Breast epithelium (tissue), 4 donors: ENCODE results near the gene OR4D6. TPM values are rescaled to one million over a fixed set of nuclear protein-coding genes. Genes with fewer than 3 reads are reported as not detected.
"Not testable (repeated sequence)": the region's sequence is repeated elsewhere in the genome, so short reads cannot be mapped to it uniquely, and the experiment has no call there.

Source experiments
- DNase-seq, 2 donors: peaks; one replicate each; pipeline ENCODE4 v3.0.0-alpha.2; 2019; ENCODE audit warnings: low spot score in 2 of 2
- H3K27ac ChIP-seq, 2 donors: fragments of 200-600 bp; sonication (generic) in 1 of 2; one replicate each; pipeline ENCODE4 v1.5.1; 2016 to 2019; ENCODE audit warnings: mild to moderate bottlenecking in 1 of 2
- H3K27me3 ChIP-seq, 2 donors: fragments of 200-600 bp; sonication (generic) in 1 of 2; one replicate each; pipeline versions ENCODE4 v1.5.1 to v1.6.0; 2017 to 2019; ENCODE audit warnings: control low read depth in 1 of 2, mild to moderate bottlenecking in 1 of 2
- H3K36me3 ChIP-seq: fragments of 200-600 bp; one replicate; pipeline ENCODE4 v1.5.1; 2019
- H3K4me1 ChIP-seq, 2 donors: fragments of 200-600 bp; sonication (generic); one replicate each; pipeline ENCODE4 v1.5.1; 2016 to 2019; ENCODE audit warnings: control low read depth in 1 of 2
- H3K4me3 ChIP-seq, 3 donors: fragments of 200-600 bp; sonication (generic); 1 replicate in 2 of 3; 2 replicates in 1 of 3; pipeline ENCODE4 v1.5.1; 2016 to 2019; ENCODE audit warnings: mild to moderate bottlenecking in 3 of 3, moderate library complexity in 2 of 3
- H3K9me3 ChIP-seq, 2 donors: fragments of 200-600 bp; sonication (generic) in 1 of 2; one replicate each; pipeline ENCODE4 v1.5.1; 2016 to 2019; ENCODE audit warnings: control low read depth in 1 of 2
- POLR2A ChIP-seq: fragments of 450-650 bp; IDR thresholded peaks from one replicate; pipeline ENCODE4 v1.6.1; 2016; ENCODE audit warnings: antibody characterized with exemption, mild to moderate bottlenecking, moderate library complexity
- POLR2AphosphoS5 ChIP-seq, 3 donors: sonication (generic); formaldehyde crosslinking; IDR thresholded peaks; one replicate each; pipeline ENCODE4 v1.6.1; 2017; ENCODE audit warnings: antibody characterized with exemption in 3 of 3
- intact Hi-C: fragments of 100-400 bp; cut with DNase I; formaldehyde crosslinking; loops from one replicate; pipeline ENCODE4 v1.15.1; 2023; ENCODE audit warnings: low total_unique reads
- total RNA-seq, 3 donors: library from RNA; depleted of rRNA; stranded (reverse); fragments of >200 nt; gene quantifications; one replicate each; pipeline ENCODE4 v1.1.0, GENCODE V29; 2016
- TF ChIP-seq, protein P1 (sequence below), 3 donors: fragments of 450-650 bp; IDR thresholded peaks; one replicate each; pipeline ENCODE4 v1.5.1; 2016 to 2017; ENCODE audit warnings: antibody characterized with exemption in 3 of 3, mild to moderate bottlenecking in 3 of 3, moderate library complexity in 3 of 3

The OR4D6 gene
- total RNA-seq, 3 donors from 2014 or later: not detected

GRCh38 chr11:59429924-59430516 is 26.7 kb upstream of the OR4D6 start:
- Histone ChIP-seq H3K4me1 (no peaks in the 10 kb centered on the region), H3K27ac (no peak overlapping the region), H3K4me3 (no peak overlapping the region), H3K27me3 (no peaks in the 10 kb centered on the region), H3K36me3 (no peaks in the 10 kb centered on the region), H3K9me3 (no peaks in the 10 kb centered on the region)
- DNase-seq: no peak
- intact Hi-C loops: no loop called here
- no peak for TF ChIP-seq POLR2A
- TF ChIP-seq, protein P1, sequence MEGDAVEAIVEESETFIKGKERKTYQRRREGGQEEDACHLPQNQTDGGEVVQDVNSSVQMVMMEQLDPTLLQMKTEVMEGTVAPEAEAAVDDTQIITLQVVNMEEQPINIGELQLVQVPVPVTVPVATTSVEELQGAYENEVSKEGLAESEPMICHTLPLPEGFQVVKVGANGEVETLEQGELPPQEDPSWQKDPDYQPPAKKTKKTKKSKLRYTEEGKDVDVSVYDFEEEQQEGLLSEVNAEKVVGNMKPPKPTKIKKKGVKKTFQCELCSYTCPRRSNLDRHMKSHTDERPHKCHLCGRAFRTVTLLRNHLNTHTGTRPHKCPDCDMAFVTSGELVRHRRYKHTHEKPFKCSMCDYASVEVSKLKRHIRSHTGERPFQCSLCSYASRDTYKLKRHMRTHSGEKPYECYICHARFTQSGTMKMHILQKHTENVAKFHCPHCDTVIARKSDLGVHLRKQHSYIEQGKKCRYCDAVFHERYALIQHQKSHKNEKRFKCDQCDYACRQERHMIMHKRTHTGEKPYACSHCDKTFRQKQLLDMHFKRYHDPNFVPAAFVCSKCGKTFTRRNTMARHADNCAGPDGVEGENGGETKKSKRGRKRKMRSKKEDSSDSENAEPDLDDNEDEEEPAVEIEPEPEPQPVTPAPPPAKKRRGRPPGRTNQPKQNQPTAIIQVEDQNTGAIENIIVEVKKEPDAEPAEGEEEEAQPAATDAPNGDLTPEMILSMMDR (IDR thresholded peaks at IDR 0.05): peak; percentile 51 to 61 (median 59)

DNA sequence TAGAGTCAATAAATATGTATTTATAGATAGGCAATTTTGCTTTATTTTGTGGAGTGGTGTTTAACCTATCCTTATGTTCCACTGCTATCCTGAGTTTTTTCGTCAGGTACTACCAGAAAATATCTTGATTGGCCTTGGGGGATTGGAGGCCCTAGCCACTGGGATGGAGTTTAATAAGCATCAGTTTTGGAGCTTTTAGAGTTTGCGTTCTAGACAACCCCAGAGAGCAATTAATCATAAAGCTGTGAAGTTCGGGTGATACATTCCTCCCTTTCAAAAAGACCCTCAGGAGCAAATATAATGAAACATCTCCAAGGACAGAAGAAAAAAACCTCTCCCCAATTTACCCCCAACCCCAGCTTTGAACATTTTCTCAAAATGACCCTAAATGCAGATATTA is 20.6 kb upstream of the OR4D6 start, which contains the start of gene OR5A1:
Gene OR5A1, plus strand, starts transcription at position 301 of the 400 bp plus-strand sequence. CDS start 6,700 bp downstream, outside the sequence.
- H3K4me3 ChIP-seq: no peak within 1 kb of the TSS
- H3K27me3 ChIP-seq: no peaks in the 10 kb centered on the region
- DNase-seq: no peak
- intact Hi-C loops: no loop called here
- no peaks in the 10 kb centered on the region for H3K4me1 ChIP-seq
- TF ChIP-seq POLR2A: no peak
- TF ChIP-seq POLR2AphosphoS5 (IDR thresholded peaks at IDR 0.05): no peak
- TF ChIP-seq, protein P1 (IDR thresholded peaks at IDR 0.05): no peak
- no peaks in the 10 kb centered on the region for H3K9me3 ChIP-seq
- H3K36me3 ChIP-seq: no peaks in the 10 kb centered on the region
- H3K27ac ChIP-seq: no peak within 1 kb of the TSS

- H3K27me3 ChIP-seq: no peaks in the 10 kb centered on the region
- H3K27ac ChIP-seq: no peak overlapping the region
- no peaks in the 10 kb centered on the region for H3K4me1 ChIP-seq
- no peaks in the 10 kb centered on the region for H3K36me3 ChIP-seq
- TF ChIP-seq POLR2AphosphoS5 (IDR thresholded peaks at IDR 0.05) (no peak), POLR2A (no peak)
- TF ChIP-seq, protein P1 (IDR thresholded peaks at IDR 0.05): no peak
- no peaks in the 10 kb centered on the region for H3K9me3 ChIP-seq
- intact Hi-C loops: no loop called here
- no peak for DNase-seq
- H3K4me3 ChIP-seq: no peak overlapping the region
Measured at GRCh38 chr11:59437770-59438169, 19.0 kb upstream of the OR4D6 start.

DNA sequence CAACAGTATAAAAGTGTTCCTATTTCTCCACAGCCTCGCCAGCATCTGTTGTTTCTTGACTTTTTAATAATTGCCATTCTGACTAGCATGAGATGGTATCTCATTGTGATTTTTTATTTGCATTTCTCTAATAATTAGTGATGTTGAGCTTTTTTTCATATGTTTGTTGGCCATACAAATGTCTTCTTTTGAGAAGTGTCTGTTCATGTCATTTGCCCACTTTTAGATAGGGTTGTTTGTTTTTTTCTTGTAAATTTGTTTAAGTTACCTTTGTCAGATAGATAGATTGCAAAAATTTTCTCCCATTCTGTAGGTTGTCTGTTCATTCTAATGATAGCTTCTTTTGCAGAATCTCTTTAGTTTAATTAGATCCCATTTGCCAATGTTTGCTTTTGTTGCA is 11.1 kb upstream of the OR4D6 start:
- H3K36me3 ChIP-seq, H3K27ac ChIP-seq, H3K4me3 ChIP-seq, DNase-seq, H3K27me3 ChIP-seq, intact Hi-C loops, H3K4me1 ChIP-seq: not testable (repeated sequence)
- H3K9me3 ChIP-seq: peaks cover 0 to 15% of the 10 kb centered on the region in 2 donors

- Histone ChIP-seq H3K9me3 (peaks cover 0 to 15% of the 10 kb centered on the region in 2 donors), H3K4me1 (no peaks in the 10 kb centered on the region), H3K4me3 (no peak overlapping the region), H3K27me3 (no peaks in the 10 kb centered on the region), H3K27ac (no peak overlapping the region), H3K36me3 (no peaks in the 10 kb centered on the region)
- DNase-seq: no peak
- TF ChIP-seq, protein P1 (IDR thresholded peaks at IDR 0.05): no peak
- no peak for TF ChIP-seq POLR2A
- intact Hi-C loops: no loop called here
Measured at GRCh38 chr11:59448484-59448883, 8.3 kb upstream of the OR4D6 start.

DNA sequence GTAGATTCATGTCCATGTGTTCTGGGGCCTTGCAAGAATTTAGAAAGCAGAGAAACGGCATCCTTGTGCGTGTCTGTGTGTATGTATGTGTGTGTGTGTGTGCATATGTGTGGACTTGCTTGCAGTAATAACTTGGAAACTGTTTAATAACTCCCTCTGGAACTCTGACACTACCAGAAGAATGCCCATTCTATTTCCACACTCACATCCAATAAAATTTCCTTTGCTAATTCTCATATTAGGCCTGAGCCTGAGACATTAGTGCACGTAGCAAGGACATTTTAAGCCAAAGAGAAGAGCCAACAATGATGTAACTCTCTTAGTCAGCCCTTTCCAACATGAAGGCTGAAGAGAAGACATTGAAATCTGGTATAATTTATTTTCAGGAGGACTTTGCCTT is 3.2 kb downstream of the OR4D6 start:
- H3K4me1 ChIP-seq: no peaks in the 10 kb centered on the region
- intact Hi-C loops: no loop called here
- no peaks in the 10 kb centered on the region for H3K27me3 ChIP-seq
- no peak for DNase-seq
- no peak overlapping the region for H3K4me3 ChIP-seq
- H3K36me3 ChIP-seq: no peaks in the 10 kb centered on the region
- H3K9me3 ChIP-seq: no peaks in the 10 kb centered on the region
- TF ChIP-seq POLR2AphosphoS5 (IDR thresholded peaks at IDR 0.05): no peak
- no peak for TF ChIP-seq POLR2A
- TF ChIP-seq, protein P1 (IDR thresholded peaks at IDR 0.05): no peak
- no peak overlapping the region for H3K27ac ChIP-seq
